NT2/D1 (cell line): ENCODE data around the gene FBXW9.
"Not testable (repeated sequence)": the region's sequence is repeated elsewhere in the genome, so short reads cannot be mapped to it uniquely, and the experiment has no call there.

ENCODE experiments used
- DNase-seq: peaks from one replicate; pipeline ENCODE4 v3.0.0-alpha.2; 2011; ENCODE audit warnings: low read depth, low spot score
- H3K27me3 ChIP-seq: 2 replicates; pipeline ENCODE4 v1.6.0; 2011; ENCODE audit warnings: mild to moderate bottlenecking; ENCODE audit not compliant: insufficient read length, insufficient read depth
- H3K36me3 ChIP-seq: 2 replicates; pipeline ENCODE4 v1.6.1; 2011; ENCODE audit warnings: mild to moderate bottlenecking, low read length, mixed read lengths; ENCODE audit not compliant: insufficient read depth, insufficient read length
- H3K4me1 ChIP-seq: 2 replicates; pipeline ENCODE4 v1.5.1; 2011; ENCODE audit not compliant: insufficient read depth, insufficient read length
- H3K4me3 ChIP-seq: 2 replicates; pipeline ENCODE4 v1.5.1; 2011; ENCODE audit warnings: low read depth; ENCODE audit not compliant: insufficient read length
- H3K9ac ChIP-seq: 2 replicates; pipeline ENCODE4 v1.6.0; 2011; ENCODE audit warnings: low read depth; ENCODE audit not compliant: insufficient read length
- H3K9me3 ChIP-seq: 2 replicates; pipeline ENCODE4 v1.5.1; 2011; ENCODE audit warnings: mild to moderate bottlenecking, low read length; ENCODE audit not compliant: insufficient read depth
- SUZ12 ChIP-seq: IDR thresholded peaks from 2 replicates; pipeline ENCODE4 v1.6.1; 2011; ENCODE audit not compliant: insufficient read length, insufficient read depth; ENCODE audit errors: extremely low read depth
- YY1 ChIP-seq: IDR thresholded peaks from 2 replicates; pipeline ENCODE4 v1.6.1; 2011; ENCODE audit not compliant: insufficient read length, insufficient read depth
- ZNF274 ChIP-seq: IDR thresholded peaks from 2 replicates; pipeline ENCODE4 v1.6.1; 2011; ENCODE audit warnings: mild to moderate bottlenecking, low read depth, low read length

FBXW9 gene

DNA sequence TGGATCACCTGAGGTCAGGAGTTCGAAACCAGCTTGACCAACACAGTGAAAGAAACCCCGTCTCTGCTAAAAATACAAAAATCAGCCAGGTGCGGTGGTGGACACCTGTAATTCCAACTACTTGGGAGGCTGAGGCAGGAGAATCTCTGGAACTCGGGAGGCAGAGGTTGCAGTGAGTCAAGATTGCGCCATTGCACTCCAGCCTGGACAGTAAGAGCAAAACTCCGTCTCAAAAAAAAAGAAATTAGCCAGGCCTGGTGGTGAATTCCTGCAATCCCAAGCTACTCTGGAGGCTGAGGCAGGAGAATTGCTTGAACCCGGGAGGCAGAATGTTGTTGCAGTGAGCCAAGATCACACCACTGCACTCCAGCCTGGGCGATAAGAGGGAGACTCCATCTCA, 12.2 kb upstream of the FBXW9 start:
- Histone ChIP-seq H3K4me3 (no peak overlapping the region), H3K4me1 (peaks cover 3% of the 10 kb centered on the region), H3K36me3 (peaks cover 96% of the 10 kb centered on the region), H3K27me3 (no peaks in the 10 kb centered on the region), H3K9ac (no peak overlapping the region), H3K9me3 (no peaks in the 10 kb centered on the region)
- TF ChIP-seq SUZ12 (no peak), ZNF274 (no peak), YY1 (no peak)
- no peak for DNase-seq

DNA sequence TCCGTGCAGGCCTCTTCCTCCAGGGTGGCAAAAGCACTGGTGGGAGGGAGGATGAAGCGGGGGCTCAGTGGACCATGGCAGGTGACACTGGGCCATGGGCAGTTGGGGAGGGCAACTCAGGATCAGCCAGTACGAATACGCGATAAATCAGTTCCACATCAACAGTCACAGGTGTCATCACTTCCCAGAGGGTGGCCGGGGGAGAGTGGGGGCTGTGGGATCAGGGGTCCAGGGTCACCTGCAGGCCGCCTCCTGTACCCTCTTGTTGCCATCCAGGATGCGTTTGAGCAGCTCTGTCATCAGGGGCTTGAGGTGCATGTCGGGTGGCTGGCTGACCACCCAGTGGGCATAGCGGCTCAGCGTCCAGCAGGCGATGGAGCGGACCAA, 9.9 kb upstream of the FBXW9 start:
- H3K9ac ChIP-seq = no peak overlapping the region
- H3K4me3 ChIP-seq = no peak overlapping the region
- peaks cover 100% of the 10 kb centered on the region for H3K36me3 ChIP-seq
- no peak for DNase-seq
- no peak for TF ChIP-seq YY1
- no peak for TF ChIP-seq ZNF274
- TF ChIP-seq SUZ12 = no peak
- peaks cover 13% of the 10 kb centered on the region for H3K4me1 ChIP-seq
- no peaks in the 10 kb centered on the region for H3K9me3 ChIP-seq
- no peaks in the 10 kb centered on the region for H3K27me3 ChIP-seq

DNA sequence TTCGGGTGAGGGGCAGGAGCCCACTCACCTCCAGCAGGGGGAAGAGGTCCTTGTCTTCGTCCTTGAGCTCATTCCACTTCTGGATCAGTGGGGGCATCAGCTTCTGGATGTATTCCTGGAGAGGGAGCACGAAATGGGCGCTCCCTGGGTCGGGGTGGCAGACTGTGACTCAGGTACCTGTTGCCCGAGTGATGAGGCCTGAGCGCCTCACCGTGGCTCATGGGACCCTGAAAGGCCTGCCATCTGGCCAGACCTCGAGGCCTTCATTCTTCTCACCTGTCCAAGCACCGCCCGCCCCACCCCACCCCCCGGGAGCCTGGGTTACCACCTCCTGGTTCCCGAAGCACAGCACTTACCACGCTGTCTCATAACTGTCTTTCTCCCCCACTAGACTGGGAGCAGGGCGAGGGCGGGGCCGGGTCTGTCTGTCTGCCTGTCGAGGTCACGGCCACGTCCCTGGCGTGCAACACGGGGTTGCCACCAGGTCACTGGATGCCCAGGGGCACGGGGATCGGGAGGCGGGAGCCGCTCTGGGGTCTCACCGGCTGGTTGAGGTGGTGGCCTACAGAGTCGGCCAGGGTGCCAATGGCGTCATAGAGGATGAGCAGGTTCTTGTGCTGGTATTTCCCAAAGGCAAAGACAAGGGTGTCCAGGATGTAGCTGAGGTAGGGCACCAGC, 9.4 kb upstream of the FBXW9 start:
- Histone ChIP-seq H3K9ac (no peak overlapping the region), H3K36me3 (peaks cover 100% of the 10 kb centered on the region), H3K4me3 (no peak overlapping the region), H3K27me3 (no peaks in the 10 kb centered on the region), H3K9me3 (no peaks in the 10 kb centered on the region), H3K4me1 (peaks cover 11% of the 10 kb centered on the region)
- TF ChIP-seq YY1 (no peak), SUZ12 (no peak), ZNF274 (no peak)
- DNase-seq = no peak

DNA sequence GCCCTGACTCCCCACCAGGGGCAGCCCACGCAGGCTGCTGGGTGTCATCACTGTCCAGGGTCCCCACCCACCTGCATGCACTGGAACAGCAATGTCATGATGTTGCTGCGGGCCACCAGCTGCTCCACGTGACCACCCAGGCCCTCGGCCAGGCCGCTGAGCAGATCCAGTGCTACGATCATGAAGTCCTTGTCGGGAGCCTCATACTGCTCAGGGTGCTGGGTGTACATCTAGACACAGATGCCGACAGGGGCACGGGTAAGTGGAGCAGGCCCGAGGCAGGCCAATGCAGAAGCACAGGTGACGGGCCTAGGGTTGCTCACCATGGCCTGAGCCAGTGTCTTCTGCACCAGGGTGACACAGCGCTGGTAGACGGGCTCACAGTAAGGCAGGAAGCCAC, 8.7 kb upstream of the FBXW9 start:
- no peak for TF ChIP-seq ZNF274
- TF ChIP-seq YY1 = no peak
- TF ChIP-seq SUZ12 = no peak
- no peak overlapping the region for H3K9ac ChIP-seq
- no peaks in the 10 kb centered on the region for H3K27me3 ChIP-seq
- peaks cover 13% of the 10 kb centered on the region for H3K4me1 ChIP-seq
- H3K9me3 ChIP-seq = no peaks in the 10 kb centered on the region
- no peak for DNase-seq
- peaks cover 99% of the 10 kb centered on the region for H3K36me3 ChIP-seq
- H3K4me3 ChIP-seq = no peak overlapping the region

DNA sequence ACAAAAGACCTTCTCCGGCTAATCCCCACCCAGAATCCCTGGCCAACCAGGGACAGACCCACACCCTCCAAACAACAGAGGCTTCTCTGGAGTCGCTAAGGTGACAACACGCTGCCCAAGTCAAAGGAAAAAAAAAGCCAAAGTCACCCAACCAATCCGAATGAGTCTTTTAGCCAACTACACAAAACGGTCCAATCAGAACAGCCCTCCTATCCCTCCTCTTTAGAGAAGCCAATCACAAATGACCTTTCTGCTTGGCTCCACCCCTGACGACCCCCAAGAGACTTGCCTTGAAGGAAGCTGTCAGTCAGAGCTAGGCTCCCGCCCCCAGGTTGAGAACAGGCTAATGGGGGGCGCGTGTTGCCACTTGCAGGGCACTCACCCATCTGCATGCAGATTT, 6.6 kb upstream of the FBXW9 start:
- peaks cover 13% of the 10 kb centered on the region for H3K4me1 ChIP-seq
- H3K9me3 ChIP-seq = no peaks in the 10 kb centered on the region
- H3K36me3 ChIP-seq = peaks cover 99% of the 10 kb centered on the region
- no peak overlapping the region for H3K9ac ChIP-seq
- H3K27me3 ChIP-seq = no peaks in the 10 kb centered on the region
- TF ChIP-seq YY1 (no peak), ZNF274 (no peak), SUZ12 (no peak)
- DNase-seq = peak; percentile 87
- H3K4me3 ChIP-seq = no peak overlapping the region

DNA sequence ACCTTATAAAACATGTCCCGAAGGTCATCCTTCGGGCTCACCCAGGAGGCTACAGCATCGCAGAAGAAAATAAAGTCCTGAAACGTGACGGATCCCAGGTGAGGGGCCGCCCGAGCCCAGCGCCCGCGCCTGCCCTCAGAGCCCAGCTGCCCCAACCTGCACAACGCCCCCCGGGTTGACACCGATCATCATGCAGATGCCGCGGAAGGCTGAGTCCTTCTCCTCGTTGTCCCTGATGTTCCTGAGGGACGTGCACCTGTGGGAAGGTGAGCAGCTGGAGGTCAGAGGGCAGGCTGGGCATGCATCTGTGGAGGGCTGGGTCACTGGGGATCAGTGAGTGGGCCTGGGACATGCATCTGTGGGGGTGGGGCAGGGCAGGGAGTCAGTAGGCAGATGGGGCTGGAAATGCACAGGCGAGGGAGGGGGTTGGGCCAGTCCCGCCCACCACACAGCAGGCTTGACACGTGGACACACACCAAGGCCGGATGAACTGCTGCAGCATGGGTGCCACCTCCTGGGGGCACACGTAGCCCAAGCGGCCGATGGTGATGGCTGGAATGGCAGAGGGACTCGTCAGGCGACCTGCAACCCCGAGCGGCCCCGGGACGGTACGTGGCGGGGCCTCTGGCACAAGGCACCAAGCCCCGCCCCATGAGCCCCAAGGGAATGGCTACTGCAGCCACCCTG, 5.3 kb upstream of the FBXW9 start:
- Histone ChIP-seq H3K9ac (peak overlapping the region; percentile 26), H3K9me3 (no peaks in the 10 kb centered on the region), H3K4me1 (peaks cover 13% of the 10 kb centered on the region), H3K4me3 (no peak overlapping the region), H3K36me3 (peaks cover 92% of the 10 kb centered on the region), H3K27me3 (no peaks in the 10 kb centered on the region)
- DNase-seq = no peak
- no peak for TF ChIP-seq ZNF274
- no peak for TF ChIP-seq SUZ12
- no peak for TF ChIP-seq YY1

DNA sequence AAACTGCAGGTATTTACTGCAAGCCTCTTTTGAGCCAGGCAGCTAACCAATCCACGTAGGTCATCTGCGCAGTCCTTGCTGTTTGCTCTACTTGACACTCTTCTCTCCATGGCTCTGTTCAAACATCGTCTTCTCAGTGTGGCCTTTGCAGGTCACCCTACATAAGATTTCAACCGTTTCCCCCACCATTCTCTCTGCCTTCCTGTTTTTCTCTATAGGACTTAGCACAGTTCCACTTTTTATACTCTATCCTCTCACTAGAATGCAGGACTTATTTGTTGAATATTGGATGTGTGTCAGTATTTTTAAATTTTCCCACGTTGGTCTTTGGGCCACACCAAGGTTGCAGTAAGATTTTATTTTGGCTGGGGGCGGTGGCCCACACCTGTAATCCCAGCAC, 1.7 kb upstream of the FBXW9 start:
- H3K4me1 ChIP-seq = peaks cover 12% of the 10 kb centered on the region
- no peak overlapping the region for H3K4me3 ChIP-seq
- no peaks in the 10 kb centered on the region for H3K9me3 ChIP-seq
- H3K27me3 ChIP-seq = peaks cover 5% of the 10 kb centered on the region
- no peak overlapping the region for H3K9ac ChIP-seq
- no peak for DNase-seq
- peaks cover 58% of the 10 kb centered on the region for H3K36me3 ChIP-seq
- TF ChIP-seq ZNF274 (no peak), SUZ12 (no peak), YY1 (no peak)

DNA sequence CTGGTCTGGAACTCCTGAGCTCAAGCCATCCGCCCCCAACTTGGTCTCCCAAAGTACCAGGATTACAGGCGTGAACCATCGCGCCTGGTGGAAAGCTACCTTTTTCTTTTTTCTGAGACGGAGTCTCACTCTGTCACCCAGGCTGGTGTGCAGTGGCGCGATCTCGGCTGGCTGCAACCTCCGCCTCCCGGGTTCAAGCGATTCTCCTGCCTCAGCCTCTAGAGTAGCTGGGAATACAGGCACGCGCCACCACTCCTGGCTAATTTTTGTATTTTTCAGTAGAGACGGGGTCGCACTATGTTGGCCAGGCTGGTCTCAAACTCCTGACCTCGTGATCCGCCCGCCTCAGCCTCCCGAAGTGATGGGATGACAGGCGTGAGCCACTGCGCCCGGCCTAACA, 994 bp upstream of the FBXW9 start:
- not testable (repeated sequence) for DNase-seq, H3K27me3 ChIP-seq, H3K9me3 ChIP-seq, H3K4me1 ChIP-seq
- peak overlapping the region; percentile 98 for H3K4me3 ChIP-seq
- peaks cover 56% of the 10 kb centered on the region for H3K36me3 ChIP-seq
- H3K9ac ChIP-seq = peak overlapping the region; percentile 94
